ENCODE data around the gene OGFOD2.

The OGFOD2 gene

GRCh38 chr12:122999196-122999946 is 24.3 kb downstream of the OGFOD2 start:
- H3K4me3 ChIP-seq: no peak overlapping the region
- no peak overlapping the region for H3K27ac ChIP-seq
- TF ChIP-seq, protein P1, sequence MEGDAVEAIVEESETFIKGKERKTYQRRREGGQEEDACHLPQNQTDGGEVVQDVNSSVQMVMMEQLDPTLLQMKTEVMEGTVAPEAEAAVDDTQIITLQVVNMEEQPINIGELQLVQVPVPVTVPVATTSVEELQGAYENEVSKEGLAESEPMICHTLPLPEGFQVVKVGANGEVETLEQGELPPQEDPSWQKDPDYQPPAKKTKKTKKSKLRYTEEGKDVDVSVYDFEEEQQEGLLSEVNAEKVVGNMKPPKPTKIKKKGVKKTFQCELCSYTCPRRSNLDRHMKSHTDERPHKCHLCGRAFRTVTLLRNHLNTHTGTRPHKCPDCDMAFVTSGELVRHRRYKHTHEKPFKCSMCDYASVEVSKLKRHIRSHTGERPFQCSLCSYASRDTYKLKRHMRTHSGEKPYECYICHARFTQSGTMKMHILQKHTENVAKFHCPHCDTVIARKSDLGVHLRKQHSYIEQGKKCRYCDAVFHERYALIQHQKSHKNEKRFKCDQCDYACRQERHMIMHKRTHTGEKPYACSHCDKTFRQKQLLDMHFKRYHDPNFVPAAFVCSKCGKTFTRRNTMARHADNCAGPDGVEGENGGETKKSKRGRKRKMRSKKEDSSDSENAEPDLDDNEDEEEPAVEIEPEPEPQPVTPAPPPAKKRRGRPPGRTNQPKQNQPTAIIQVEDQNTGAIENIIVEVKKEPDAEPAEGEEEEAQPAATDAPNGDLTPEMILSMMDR (IDR thresholded peaks at IDR 0.05): no peak
- DNase-seq (ENCODE audit: low spot score): no peak

DNA sequence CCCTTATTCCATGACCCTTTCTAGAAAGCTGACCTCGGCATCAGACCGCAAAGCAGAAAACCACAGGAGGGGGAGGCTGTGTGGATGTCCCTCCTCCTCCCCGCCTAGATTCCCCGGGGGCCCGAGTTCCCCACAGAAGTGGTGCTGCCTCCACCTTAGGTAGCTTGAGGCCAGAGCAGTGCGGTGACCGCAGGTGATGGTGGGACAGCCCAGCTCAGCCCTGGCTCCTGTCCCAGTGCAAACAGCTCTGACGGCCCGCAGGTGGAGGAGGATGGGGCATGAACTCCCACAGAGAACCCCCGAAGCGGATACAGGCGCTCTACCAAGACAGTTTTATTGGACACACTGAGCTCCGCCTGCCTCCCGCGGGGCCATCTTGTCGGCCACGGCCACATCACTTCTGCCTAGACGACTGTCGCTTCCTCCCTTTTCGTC is 25.0 kb downstream of the OGFOD2 start:
- no peak for DNase-seq (ENCODE audit: low spot score)

GRCh38 chr12:123000578-123000977 is 25.5 kb downstream of the OGFOD2 start:
- Histone ChIP-seq H3K4me3 (no peak overlapping the region), H3K27ac (no peak overlapping the region)
- TF ChIP-seq, protein P1 (IDR thresholded peaks at IDR 0.05): no peak
- DNase-seq (ENCODE audit: low spot score): no peak

More for the DNA sequence above, 25.0 kb downstream of the OGFOD2 start:
- Histone ChIP-seq H3K27ac (no peak overlapping the region), H3K4me3 (no peak overlapping the region)
- TF ChIP-seq, protein P1 (IDR thresholded peaks at IDR 0.05): no peak

DNA sequence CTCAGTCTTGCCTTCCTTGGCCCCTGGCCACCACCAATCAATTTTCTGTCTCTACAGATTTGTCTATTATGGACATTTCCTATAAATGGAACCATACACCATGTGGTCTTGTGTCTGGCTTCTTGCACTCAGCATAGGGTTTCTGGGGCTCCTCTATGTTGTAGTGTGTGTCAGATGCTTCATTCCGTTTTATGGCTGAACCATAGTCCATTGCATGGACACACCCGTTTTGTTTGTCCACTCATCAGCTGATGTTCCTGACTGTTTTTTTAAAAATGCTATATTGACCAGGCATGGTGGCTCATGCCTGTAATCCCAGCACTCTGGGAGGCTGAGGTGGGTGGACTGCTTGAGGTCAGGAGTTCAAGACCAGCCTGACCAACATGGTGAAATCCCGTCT is 26.4 kb downstream of the OGFOD2 start:
- TF ChIP-seq, protein P1 (IDR thresholded peaks at IDR 0.05): no peak
- no peak overlapping the region for H3K4me3 ChIP-seq
- no peak overlapping the region for H3K27ac ChIP-seq
- DNase-seq (ENCODE audit: low spot score): no peak

GRCh38 chr12:123003257-123003656 is 28.2 kb downstream of the OGFOD2 start:
- Histone ChIP-seq H3K27ac (no peak overlapping the region), H3K4me3 (no peak overlapping the region)
- DNase-seq (ENCODE audit: low spot score): no peak
- TF ChIP-seq, protein P1 (IDR thresholded peaks at IDR 0.05): no peak

GRCh38 chr12:123004287-123004686 is 29.2 kb downstream of the OGFOD2 start:
- Histone ChIP-seq H3K4me3 (no peak overlapping the region), H3K27ac (no peak overlapping the region)
- TF ChIP-seq, protein P1 (IDR thresholded peaks at IDR 0.05): no peak
- no peak for DNase-seq (ENCODE audit: low spot score)

- TF ChIP-seq, protein P1 (IDR thresholded peaks at IDR 0.05): no peak
- DNase-seq (ENCODE audit: low spot score): no peak
- no peak overlapping the region for H3K27ac ChIP-seq
- no peak overlapping the region for H3K4me3 ChIP-seq
Measured at GRCh38 chr12:123005081-123005626, 30.1 kb downstream of the OGFOD2 start.

All from coronary artery (tissue), 2 donors.